WI38 (cell line): ENCODE measurements around the gene CTAGE1.

ENCODE experiments used
- H3K4me3 ChIP-seq: 2 replicates; pipeline ENCODE4 v1.5.1; 2011; ENCODE audit warnings: low read depth, mild to moderate bottlenecking, control low read depth, low read length
- TF ChIP-seq, protein P1 (sequence below): IDR thresholded peaks from 2 replicates; pipeline ENCODE4 v1.5.1; 2012; ENCODE audit warnings: low read depth, mild to moderate bottlenecking, control low read depth, low read length

Gene CTAGE1

DNA sequence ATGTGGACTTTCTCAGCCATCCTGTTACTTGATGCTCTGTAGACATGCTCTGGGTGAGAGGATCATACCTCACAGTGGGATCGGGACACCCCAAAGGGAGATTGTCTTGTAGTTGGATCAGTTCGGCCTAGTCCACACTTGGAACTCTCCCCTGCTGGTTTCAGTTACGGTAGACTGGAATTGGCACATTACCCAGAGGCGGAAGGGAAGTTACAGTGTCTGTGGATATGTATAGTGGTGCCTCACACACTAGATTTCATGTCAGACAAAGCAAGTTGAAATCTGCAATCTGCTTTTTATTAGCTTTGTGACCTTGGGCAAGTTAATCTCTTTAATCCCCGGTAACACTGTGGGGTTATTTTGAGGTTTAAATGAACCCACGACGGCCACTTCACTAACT, 16.2 kb upstream of the CTAGE1 start:
- TF ChIP-seq, protein P1, sequence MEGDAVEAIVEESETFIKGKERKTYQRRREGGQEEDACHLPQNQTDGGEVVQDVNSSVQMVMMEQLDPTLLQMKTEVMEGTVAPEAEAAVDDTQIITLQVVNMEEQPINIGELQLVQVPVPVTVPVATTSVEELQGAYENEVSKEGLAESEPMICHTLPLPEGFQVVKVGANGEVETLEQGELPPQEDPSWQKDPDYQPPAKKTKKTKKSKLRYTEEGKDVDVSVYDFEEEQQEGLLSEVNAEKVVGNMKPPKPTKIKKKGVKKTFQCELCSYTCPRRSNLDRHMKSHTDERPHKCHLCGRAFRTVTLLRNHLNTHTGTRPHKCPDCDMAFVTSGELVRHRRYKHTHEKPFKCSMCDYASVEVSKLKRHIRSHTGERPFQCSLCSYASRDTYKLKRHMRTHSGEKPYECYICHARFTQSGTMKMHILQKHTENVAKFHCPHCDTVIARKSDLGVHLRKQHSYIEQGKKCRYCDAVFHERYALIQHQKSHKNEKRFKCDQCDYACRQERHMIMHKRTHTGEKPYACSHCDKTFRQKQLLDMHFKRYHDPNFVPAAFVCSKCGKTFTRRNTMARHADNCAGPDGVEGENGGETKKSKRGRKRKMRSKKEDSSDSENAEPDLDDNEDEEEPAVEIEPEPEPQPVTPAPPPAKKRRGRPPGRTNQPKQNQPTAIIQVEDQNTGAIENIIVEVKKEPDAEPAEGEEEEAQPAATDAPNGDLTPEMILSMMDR, result no peak
- no peak overlapping the region for H3K4me3 ChIP-seq

DNA sequence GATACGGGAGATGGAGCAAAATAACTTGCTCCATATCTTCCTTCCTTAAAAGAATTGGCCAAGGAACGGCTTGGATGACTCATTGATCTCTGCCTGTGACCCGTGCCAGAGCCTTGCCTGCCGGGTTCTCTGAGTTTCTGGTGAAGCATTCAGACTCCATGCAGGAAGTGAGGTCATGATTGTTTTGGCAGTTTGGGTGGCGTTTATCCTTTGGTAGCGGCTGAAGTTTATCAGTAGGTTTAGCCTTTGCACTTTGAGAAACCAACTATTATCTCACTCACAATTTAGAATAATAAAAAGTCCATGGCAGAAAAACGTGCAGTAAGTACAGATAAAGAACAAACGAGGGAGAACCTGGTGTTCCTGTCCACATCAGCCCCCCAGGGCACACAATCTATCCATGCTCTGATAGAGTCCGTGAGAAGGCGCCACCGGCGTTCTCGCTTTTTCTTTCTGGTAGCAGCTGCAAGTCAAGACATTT, 15.0 kb upstream of the CTAGE1 start:
- no peak overlapping the region for H3K4me3 ChIP-seq
- TF ChIP-seq, protein P1, result no peak

DNA sequence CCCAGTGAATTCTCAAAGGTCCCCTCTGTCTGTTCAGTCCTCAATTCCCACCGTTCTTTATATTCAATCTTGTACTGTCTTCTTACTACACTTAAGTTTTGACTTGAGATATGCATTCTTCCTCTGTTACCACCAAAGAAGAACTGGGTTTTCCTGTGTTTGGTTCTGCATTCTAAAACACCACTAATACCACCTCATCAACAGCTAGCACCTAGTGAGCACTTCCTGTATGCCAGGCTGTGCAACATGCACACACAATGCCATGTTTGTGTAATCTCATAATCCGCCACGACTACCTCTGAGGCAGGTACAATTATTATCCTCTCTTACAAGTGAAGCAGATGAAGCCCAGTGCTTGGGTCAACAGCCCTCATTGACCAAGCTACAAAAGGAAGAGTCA, 11.8 kb upstream of the CTAGE1 start:
- TF ChIP-seq, protein P1, result no peak

DNA sequence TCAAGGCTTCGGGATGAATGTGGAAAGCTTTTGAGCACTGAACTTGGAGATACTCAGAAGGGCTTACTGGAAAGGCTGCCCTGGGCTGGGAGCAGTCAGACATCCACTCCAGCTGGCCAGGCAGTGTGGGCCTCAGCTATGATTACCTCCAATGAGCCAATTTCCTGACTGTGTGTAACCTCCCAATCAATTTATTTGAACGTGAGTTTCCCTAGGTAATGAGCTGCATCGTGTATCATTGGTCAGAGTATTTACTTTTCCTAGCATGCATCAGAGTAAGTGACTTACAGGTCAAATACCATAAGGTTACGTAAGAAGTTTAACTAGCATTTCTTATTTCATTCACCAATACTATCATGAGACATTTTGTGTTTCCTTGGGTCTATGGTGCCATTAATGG, 11.0 kb upstream of the CTAGE1 start:
- TF ChIP-seq, protein P1, result no peak

More for the DNA sequence above, 11.8 kb upstream of the CTAGE1 start:
- H3K4me3 ChIP-seq, result no peak overlapping the region

DNA sequence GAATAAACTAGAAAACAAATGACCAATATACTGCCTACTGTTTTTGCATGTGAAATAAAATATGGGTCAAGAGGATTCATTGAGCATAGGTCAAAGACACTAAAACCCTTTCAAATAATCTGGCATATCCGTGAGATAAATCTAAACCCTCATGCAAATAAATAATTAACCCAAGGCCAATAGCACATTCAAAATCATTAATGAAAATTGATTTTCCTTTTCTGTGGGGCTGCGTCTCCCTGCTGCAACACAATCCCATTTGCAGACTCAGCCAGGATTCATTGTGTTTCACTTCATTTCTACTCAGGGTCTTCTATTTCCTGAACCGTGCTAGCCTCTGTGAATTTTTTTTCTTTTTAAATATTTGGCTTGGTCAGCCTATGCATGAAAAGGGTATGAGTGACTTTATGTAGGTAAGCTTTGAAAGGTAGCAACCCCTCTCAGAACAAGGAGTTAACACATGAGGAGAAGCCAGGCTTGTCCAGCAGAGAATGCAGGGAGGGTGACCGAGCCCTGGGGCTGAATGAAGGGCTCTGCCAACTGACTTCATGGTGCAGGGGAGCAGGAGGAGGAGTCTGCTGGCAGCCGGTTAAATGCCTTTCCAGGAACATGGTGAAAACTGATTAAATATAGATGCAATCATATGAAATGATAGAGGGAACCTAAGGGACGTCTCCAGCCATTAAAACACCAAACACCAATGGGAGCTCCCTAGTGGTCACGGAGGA, 10.3 kb upstream of the CTAGE1 start:
- TF ChIP-seq, protein P1, result no peak
- no peak overlapping the region for H3K4me3 ChIP-seq

More for the DNA sequence above, 11.0 kb upstream of the CTAGE1 start:
- H3K4me3 ChIP-seq, result no peak overlapping the region

DNA sequence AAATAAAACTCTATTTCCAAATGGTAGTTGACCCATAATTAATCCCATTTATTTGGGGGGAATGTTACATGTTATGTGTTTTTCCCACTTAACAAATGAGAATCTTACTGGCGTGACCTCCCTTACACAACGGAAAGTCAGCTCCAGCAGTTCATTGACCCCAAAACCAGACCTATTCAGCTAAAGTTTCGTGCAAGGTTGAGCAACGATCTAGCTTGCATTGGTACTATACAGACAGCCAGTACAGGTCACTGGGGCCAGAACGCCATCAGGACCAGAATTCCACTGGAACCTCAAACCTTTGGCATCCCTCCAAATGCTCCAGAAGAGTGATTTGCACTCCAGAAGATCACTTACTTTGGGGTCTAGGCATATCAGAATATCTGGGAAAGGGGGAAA, 6.8 kb upstream of the CTAGE1 start:
- TF ChIP-seq, protein P1, result no peak
- H3K4me3 ChIP-seq, result no peak overlapping the region

DNA sequence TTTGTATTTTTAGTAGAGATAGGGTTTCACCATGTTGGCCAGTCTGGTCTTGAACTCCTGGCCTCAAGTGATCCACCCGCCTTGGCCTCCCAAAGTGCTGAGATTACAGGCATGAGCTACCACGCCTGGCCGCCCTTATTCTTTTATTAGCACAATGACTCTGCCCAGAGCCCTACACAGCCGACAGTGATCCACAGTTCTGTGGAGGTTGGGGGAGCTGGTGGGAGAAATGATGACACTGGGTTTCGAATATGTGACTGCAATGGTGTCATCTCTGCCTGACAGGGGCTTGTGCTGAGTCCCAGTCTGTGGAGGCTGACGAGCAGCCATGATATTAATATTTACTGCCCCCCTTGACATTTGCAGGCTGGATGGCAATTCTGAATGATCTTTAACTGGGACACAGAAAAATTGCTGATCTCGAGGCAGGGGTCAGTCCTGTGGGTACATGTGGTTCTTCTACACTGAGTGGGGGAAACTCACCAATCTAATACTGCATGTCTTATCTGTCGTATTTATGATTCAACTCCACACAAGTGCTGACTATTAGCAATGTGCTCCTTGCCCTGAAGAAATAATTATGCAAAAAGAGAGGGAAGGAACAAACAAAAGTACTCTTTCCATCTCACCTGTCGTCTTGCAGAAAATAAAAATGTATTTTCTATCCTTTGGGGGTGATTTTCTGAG, 6.3 kb upstream of the CTAGE1 start:
- no peak overlapping the region for H3K4me3 ChIP-seq
- TF ChIP-seq, protein P1, result no peak
